ENCODE data around the gene MBD3.
A peak's percentile ranks its signal among the peaks of the same experiment; 100 is the strongest.

The MBD3 gene

GRCh38 chr19:1592024-1592754, 476 bp downstream of the MBD3 start:
- peak; percentile 50 for DNase-seq

- DNase-seq = peak; percentile 30
Measured at GRCh38 chr19:1591421-1592023, 1.1 kb downstream of the MBD3 start.

GRCh38 chr19:1590641-1591397, 1.8 kb downstream of the MBD3 start:
- DNase-seq = no peak

- no peak for DNase-seq
Measured at GRCh38 chr19:1587872-1588271, 4.8 kb downstream of the MBD3 start.

GRCh38 chr19:1585243-1585580, 7.5 kb downstream of the MBD3 start:
- DNase-seq = no peak

- DNase-seq = no peak
Measured at GRCh38 chr19:1584500-1585242, 8.0 kb downstream of the MBD3 start.

- no peak for DNase-seq
Measured at GRCh38 chr19:1582201-1582600, 10.5 kb downstream of the MBD3 start.

GRCh38 chr19:1580957-1581356, 11.7 kb downstream of the MBD3 start:
- DNase-seq = no peak

GRCh38 chr19:1580382-1580781, 12.3 kb downstream of the MBD3 start:
- DNase-seq = no peak

- DNase-seq = no peak
Measured at GRCh38 chr19:1579222-1579621, 13.4 kb downstream of the MBD3 start.

GRCh38 chr19:1577929-1578618, 14.6 kb downstream of the MBD3 start:
- DNase-seq = no peak

- DNase-seq = peak; percentile 48
Measured at GRCh38 chr19:1577090-1577928, 15.4 kb downstream of the MBD3 start.

- DNase-seq = no peak
Measured at GRCh38 chr19:1576242-1577089, 16.2 kb downstream of the MBD3 start.

GRCh38 chr19:1575323-1576241, 17.1 kb downstream of the MBD3 start:
- no peak for DNase-seq

- no peak for DNase-seq
Measured at GRCh38 chr19:1574354-1575136, 18.1 kb downstream of the MBD3 start.

GRCh38 chr19:1572795-1573194, 19.9 kb downstream of the MBD3 start:
- no peak for DNase-seq

GRCh38 chr19:1571358-1571757, 21.3 kb downstream of the MBD3 start:
- DNase-seq = no peak

GRCh38 chr19:1570836-1571235, 21.8 kb downstream of the MBD3 start:
- no peak for DNase-seq

- DNase-seq = no peak
Measured at GRCh38 chr19:1569997-1570396, 22.7 kb downstream of the MBD3 start.

All from NCI-H2029 treated with DMSO at 0.1 percent for 48 hours (cell line).